Measurements from ENCODE around the gene FBXO17.

GRCh38 chr19:38949580-38950367, 25.8 kb downstream of the FBXO17 start:
- no peak for TF ChIP-seq CTCF (IDR thresholded peaks at IDR 0.05)
- no peak for TF ChIP-seq POLR2AphosphoS5 (IDR thresholded peaks at IDR 0.05)
- TF ChIP-seq POLR2A (IDR thresholded peaks at IDR 0.05) = no peak
